ENCODE results near the gene ATP6V0A4. TPM values are rescaled to one million over a fixed set of nuclear protein-coding genes. Genes with fewer than 3 reads are reported as not detected.
"Not testable (repeated sequence)": the region's sequence is repeated elsewhere in the genome, so short reads cannot be mapped to it uniquely, and the experiment has no call there.

ATP6V0A4 gene
- polyA plus RNA-seq, 1 of the 3 experiments (the other 2 are of a cell fraction) = not detected

GRCh38 chr7:138813945-138814344 lies 15.9 kb upstream of the ATP6V0A4 start:
- Histone ChIP-seq H3K9me2 (no peaks in the 10 kb centered on the region), H3K27me3 (ENCODE audit: insufficient read depth) (no peaks in the 10 kb centered on the region), H3K27ac (ENCODE audit: low read depth in 2 of 2, low read length in 1 of 2) (no peak overlapping the region), H3K79me2 (ENCODE audit: insufficient read depth) (no peaks in the 10 kb centered on the region), H3K4me1 (ENCODE audit: control insufficient read depth in 1 of 2, insufficient read depth in 2 of 2, low read depth in 1 of 2, low read length in 1 of 2) (no peaks in the 10 kb centered on the region), H3K9me3 (no peaks in the 10 kb centered on the region), H3K4me3 (ENCODE audit: low read depth in 2 of 2, low read length in 1 of 2) (no peak overlapping the region), H3K4me2 (no peak overlapping the region), H3F3A (replicated peaks; ENCODE audit: insufficient read depth) (no peaks in the 10 kb centered on the region), H3K9ac (no peak overlapping the region), H2AFZ (ENCODE audit: low read depth) (no peak overlapping the region), H3K36me3 (replicated peaks in 1 of 2; ENCODE audit: control insufficient read depth in 1 of 2, insufficient read depth in 2 of 2, low read length in 1 of 2) (no peaks in the 10 kb centered on the region), H4K20me1 (ENCODE audit: insufficient read depth) (no peaks in the 10 kb centered on the region)
- POLR2A ChIA-PET = no interaction called here
- TF ChIP-seq MXI1 (IDR thresholded peaks at IDR 0.05; ENCODE audit: low read depth, low read length) = no peak
- no peak for TF ChIP-seq EZH2phosphoT487 (IDR thresholded peaks at IDR 0.05; ENCODE audit: borderline replicate concordance, low read depth)
- TF ChIP-seq CHD2 (IDR thresholded peaks at IDR 0.05; ENCODE audit: low read length, partially characterized antibody) = no peak
- TF ChIP-seq, protein P1, sequence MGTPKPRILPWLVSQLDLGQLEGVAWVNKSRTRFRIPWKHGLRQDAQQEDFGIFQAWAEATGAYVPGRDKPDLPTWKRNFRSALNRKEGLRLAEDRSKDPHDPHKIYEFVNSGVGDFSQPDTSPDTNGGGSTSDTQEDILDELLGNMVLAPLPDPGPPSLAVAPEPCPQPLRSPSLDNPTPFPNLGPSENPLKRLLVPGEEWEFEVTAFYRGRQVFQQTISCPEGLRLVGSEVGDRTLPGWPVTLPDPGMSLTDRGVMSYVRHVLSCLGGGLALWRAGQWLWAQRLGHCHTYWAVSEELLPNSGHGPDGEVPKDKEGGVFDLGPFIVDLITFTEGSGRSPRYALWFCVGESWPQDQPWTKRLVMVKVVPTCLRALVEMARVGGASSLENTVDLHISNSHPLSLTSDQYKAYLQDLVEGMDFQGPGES (IDR thresholded peaks at IDR 0.05; ENCODE audit: low read depth, low read length) = no peak
- TF ChIP-seq EP300 (IDR thresholded peaks at IDR 0.05; ENCODE audit: borderline replicate concordance in 1 of 2, low read depth in 1 of 2, low read length in 1 of 2) = no peak
- no peak for TF ChIP-seq RXRA (IDR thresholded peaks at IDR 0.05; ENCODE audit: borderline replicate concordance, low read depth)
- TF ChIP-seq, protein P2, sequence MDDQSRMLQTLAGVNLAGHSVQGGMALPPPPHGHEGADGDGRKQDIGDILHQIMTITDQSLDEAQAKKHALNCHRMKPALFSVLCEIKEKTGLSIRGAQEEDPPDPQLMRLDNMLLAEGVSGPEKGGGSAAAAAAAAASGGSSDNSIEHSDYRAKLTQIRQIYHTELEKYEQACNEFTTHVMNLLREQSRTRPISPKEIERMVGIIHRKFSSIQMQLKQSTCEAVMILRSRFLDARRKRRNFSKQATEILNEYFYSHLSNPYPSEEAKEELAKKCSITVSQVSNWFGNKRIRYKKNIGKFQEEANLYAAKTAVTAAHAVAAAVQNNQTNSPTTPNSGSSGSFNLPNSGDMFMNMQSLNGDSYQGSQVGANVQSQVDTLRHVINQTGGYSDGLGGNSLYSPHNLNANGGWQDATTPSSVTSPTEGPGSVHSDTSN (IDR thresholded peaks at IDR 0.05) = no peak
- TF ChIP-seq USF2 (IDR thresholded peaks at IDR 0.05; ENCODE audit: borderline replicate concordance, low read depth, low read length) = no peak
- WGBS (ENCODE audit: low lambda C conversion rate) = 34% methylated on average over 2 of the region's 2 CpGs
- no peak for DNase-seq
- CTCF ChIA-PET = interaction anchor here (0.7 kb wide), 1 partner anchor 15 kb away, joined by 4 read pairs; no protein-coding TSS in a partner anchor

DNA sequence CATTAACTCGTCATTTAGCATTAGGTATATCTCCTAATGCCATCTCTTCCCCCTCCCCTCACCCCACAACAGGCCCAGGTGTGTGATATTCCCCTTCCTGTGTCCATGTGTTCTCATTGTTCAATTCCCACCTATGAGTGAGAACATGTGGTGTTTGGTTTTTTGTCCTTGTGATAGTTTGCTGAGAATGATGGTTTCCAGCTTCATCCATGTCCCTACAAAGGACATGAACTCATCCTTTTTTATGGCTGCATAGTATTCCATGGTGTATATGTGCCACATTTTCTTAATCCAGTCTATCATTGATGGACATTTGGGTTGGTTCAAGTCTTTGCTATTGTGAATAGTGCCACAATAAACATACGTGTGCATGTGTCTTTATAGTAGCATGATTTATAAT lies 13.3 kb upstream of the ATP6V0A4 start:
- H3K36me3 ChIP-seq (replicated peaks in 1 of 2; ENCODE audit: control insufficient read depth in 1 of 2, insufficient read depth in 2 of 2, low read length in 1 of 2); H3K9me2 ChIP-seq; H3F3A ChIP-seq (replicated peaks; ENCODE audit: insufficient read depth); H2AFZ ChIP-seq (ENCODE audit: low read depth); DNase-seq; CTCF ChIA-PET; POLR2A ChIA-PET; H3K27ac ChIP-seq (ENCODE audit: low read depth in 2 of 2, low read length in 1 of 2); H3K27me3 ChIP-seq (ENCODE audit: insufficient read depth); H3K4me3 ChIP-seq (ENCODE audit: low read depth in 2 of 2, low read length in 1 of 2); H4K20me1 ChIP-seq (ENCODE audit: insufficient read depth); H3K4me1 ChIP-seq (ENCODE audit: control insufficient read depth in 1 of 2, insufficient read depth in 2 of 2, low read depth in 1 of 2, low read length in 1 of 2); H3K4me2 ChIP-seq; H3K9me3 ChIP-seq; H3K9ac ChIP-seq; H3K79me2 ChIP-seq (ENCODE audit: insufficient read depth): not testable (repeated sequence)
- 19% methylated on average over 2 of the region's 2 CpGs for WGBS (ENCODE audit: low lambda C conversion rate)
